ENCODE data around the gene TXNRD1.

- TF ChIP-seq CTCF (IDR thresholded peaks at IDR 0.05) (no peak), POLR2A (IDR thresholded peaks at IDR 0.05) (no peak)
Observed at GRCh38 chr12:104272938-104273337, 57.4 kb downstream of the TXNRD1 start.

All from body of pancreas (tissue), 4 donors.